Peyer's patch (tissue), 4 donors: ENCODE results near the gene P3H3.

ENCODE experiments used
- POLR2A ChIP-seq, 2 donors: fragments of 450-650 bp; IDR thresholded peaks; one replicate each; pipeline ENCODE4 v1.5.1; 2017; ENCODE audit warnings: antibody characterized with exemption in 2 of 2, mild to moderate bottlenecking in 2 of 2, moderate library complexity in 2 of 2
- TF ChIP-seq, protein P1 (sequence below), 6 experiments: fragments of 450-650 bp in 4 of 6; fragments of 200-600 bp in 2 of 6; sonication (generic) in 1 of 6; IDR thresholded peaks; one replicate each; pipeline ENCODE4 v1.5.1; 2017 to 2019; ENCODE audit warnings: antibody characterized with exemption in 6 of 6, mild to moderate bottlenecking in 3 of 6, moderate library complexity in 1 of 6

GRCh38 chr12:6824085-6824775 lies 4.0 kb upstream of the P3H3 start:
- no peak for TF ChIP-seq POLR2A (IDR thresholded peaks at IDR 0.05)
- TF ChIP-seq, protein P1, sequence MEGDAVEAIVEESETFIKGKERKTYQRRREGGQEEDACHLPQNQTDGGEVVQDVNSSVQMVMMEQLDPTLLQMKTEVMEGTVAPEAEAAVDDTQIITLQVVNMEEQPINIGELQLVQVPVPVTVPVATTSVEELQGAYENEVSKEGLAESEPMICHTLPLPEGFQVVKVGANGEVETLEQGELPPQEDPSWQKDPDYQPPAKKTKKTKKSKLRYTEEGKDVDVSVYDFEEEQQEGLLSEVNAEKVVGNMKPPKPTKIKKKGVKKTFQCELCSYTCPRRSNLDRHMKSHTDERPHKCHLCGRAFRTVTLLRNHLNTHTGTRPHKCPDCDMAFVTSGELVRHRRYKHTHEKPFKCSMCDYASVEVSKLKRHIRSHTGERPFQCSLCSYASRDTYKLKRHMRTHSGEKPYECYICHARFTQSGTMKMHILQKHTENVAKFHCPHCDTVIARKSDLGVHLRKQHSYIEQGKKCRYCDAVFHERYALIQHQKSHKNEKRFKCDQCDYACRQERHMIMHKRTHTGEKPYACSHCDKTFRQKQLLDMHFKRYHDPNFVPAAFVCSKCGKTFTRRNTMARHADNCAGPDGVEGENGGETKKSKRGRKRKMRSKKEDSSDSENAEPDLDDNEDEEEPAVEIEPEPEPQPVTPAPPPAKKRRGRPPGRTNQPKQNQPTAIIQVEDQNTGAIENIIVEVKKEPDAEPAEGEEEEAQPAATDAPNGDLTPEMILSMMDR (IDR thresholded peaks at IDR 0.05), result no peak
